ENCODE results near the gene PCDH9. TPM values are rescaled to one million over a fixed set of nuclear protein-coding genes. Genes with fewer than 3 reads are reported as not detected.
"Not testable (repeated sequence)": the region's sequence is repeated elsewhere in the genome, so short reads cannot be mapped to it uniquely, and the experiment has no call there.

The PCDH9 gene
- total and polyA plus RNA-seq, 5 donors, result 5.1 to 30.0 (median 27.8) TPM

DNA sequence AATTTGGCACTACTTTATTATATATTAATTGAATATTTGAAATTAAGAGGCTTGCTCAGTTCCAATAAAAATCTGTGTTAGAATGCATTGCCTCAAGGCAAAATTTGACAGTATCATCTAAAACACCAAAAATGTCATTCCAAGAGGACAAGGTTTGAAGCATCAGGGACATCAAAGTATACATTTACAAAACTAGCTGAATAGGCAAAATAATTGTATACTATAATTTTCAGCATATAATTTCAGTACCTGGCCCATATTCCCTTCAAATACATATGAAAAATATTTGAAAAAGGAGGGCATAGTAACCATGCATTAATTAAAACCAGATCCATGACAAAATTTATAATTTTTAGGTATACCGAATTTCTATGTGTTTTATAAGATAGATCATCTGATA, 963.8 kb downstream of the PCDH9 start:
- no peaks in the 10 kb centered on the region for H3K4me1 ChIP-seq (ENCODE audit: control insufficient read depth, insufficient read depth, low read length)
- intact Hi-C loops (cut with DNase I), result no loop called here
- no peaks in the 10 kb centered on the region for H3K27me3 ChIP-seq (ENCODE audit: control insufficient read depth, insufficient read depth)
- no peaks in the 10 kb centered on the region for H3K9me3 ChIP-seq (ENCODE audit: control insufficient read depth, low read length)
- no peak for DNase-seq
- no peak overlapping the region for H3K4me3 ChIP-seq (ENCODE audit: low read length)
- ATAC-seq, result no peak
- 93% methylated on average over 1 of the region's 1 CpG for WGBS
- no peak overlapping the region for H3K27ac ChIP-seq (ENCODE audit: low read length)

- WGBS, result 76% methylated on average over 4 of the region's 4 CpGs
- no peak for DNase-seq
- Histone ChIP-seq H3K9me3 (ENCODE audit: control insufficient read depth, low read length) (no peaks in the 10 kb centered on the region), H3K27ac (ENCODE audit: low read length) (no peak overlapping the region), H3K27me3 (ENCODE audit: control insufficient read depth, insufficient read depth) (no peaks in the 10 kb centered on the region), H3K4me3 (ENCODE audit: low read length) (no peak overlapping the region), H3K4me1 (ENCODE audit: control insufficient read depth, insufficient read depth, low read length) (no peaks in the 10 kb centered on the region)
- ATAC-seq, result no peak
- intact Hi-C loops (cut with DNase I), result no loop called here
Observed at GRCh38 chr13:66265371-66265770, 964.8 kb downstream of the PCDH9 start.

- Histone ChIP-seq H3K4me3 (ENCODE audit: low read length) (no peak overlapping the region), H3K4me1 (ENCODE audit: control insufficient read depth, insufficient read depth, low read length) (no peaks in the 10 kb centered on the region), H3K27me3 (ENCODE audit: control insufficient read depth, insufficient read depth) (no peaks in the 10 kb centered on the region), H3K9me3 (ENCODE audit: control insufficient read depth, low read length) (no peaks in the 10 kb centered on the region), H3K27ac (ENCODE audit: low read length) (no peak overlapping the region)
- no peak for DNase-seq
- no peak for ATAC-seq
- intact Hi-C loops (cut with DNase I), result no loop called here
- WGBS, result 76% methylated on average over 5 of the region's 5 CpGs
Observed at GRCh38 chr13:66264971-66265370, 965.2 kb downstream of the PCDH9 start.

GRCh38 chr13:66262330-66262729, 967.8 kb downstream of the PCDH9 start:
- Histone ChIP-seq H3K9me3 (ENCODE audit: control insufficient read depth, low read length) (no peaks in the 10 kb centered on the region), H3K27ac (ENCODE audit: low read length) (no peak overlapping the region), H3K4me3 (ENCODE audit: low read length) (no peak overlapping the region), H3K4me1 (ENCODE audit: control insufficient read depth, insufficient read depth, low read length) (no peaks in the 10 kb centered on the region), H3K27me3 (ENCODE audit: control insufficient read depth, insufficient read depth) (no peaks in the 10 kb centered on the region)
- no peak for DNase-seq
- 81% methylated on average over 1 of the region's 1 CpG for WGBS
- intact Hi-C loops (cut with DNase I), result no loop called here
- no peak for ATAC-seq

- H3K27ac ChIP-seq (ENCODE audit: low read length); ATAC-seq; H3K4me1 ChIP-seq (ENCODE audit: control insufficient read depth, insufficient read depth, low read length); intact Hi-C loops (cut with DNase I); H3K27me3 ChIP-seq (ENCODE audit: control insufficient read depth, insufficient read depth); H3K4me3 ChIP-seq (ENCODE audit: low read length); DNase-seq; H3K9me3 ChIP-seq (ENCODE audit: control insufficient read depth, low read length): not testable (repeated sequence)
- WGBS, result 96% methylated on average over 17 of the region's 17 CpGs
Observed at GRCh38 chr13:66259426-66259825, 970.7 kb downstream of the PCDH9 start.
